Measurements from ENCODE around the gene FSTL5. TPM values are rescaled to one million over a fixed set of nuclear protein-coding genes. Genes with fewer than 3 reads are reported as not detected.

FSTL5 gene
- total RNA-seq, 1 donor from 2014 or later, result not detected

DNA sequence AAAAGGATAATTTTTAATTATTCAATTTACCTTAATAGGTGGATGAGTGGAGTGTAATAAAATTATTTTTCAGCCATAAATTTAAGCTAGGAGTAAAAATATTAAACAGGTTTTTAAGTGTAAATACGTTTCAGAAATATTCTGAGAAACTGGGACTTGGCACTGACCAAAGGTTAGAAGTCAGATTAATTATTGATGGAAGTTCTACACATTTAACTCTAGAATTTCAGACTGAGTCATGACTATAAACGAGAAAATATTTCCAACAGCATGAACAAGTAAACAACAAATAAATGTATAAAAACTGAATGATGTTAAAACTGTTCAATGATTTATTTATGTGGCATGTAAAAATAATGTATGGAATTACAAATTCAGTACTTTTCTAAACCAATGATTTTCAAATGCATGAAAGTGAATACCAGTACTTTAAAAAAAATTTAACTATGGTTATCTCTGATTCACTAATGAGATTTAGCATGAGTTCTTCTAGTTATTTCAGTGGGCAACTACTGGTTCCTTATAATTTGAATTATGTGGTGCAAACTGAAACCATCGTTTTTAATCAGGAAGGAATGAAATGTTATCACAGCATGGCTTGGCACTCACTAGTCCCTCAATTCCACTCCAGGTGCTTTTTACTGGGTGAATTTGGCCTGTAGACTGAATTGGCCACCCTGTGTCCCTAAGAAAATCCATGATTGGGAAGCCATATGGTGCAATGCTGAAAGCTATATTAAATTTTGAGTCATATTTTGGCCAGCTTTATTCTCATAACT lies 244.2 kb downstream of the FSTL5 start:
- H3K36me3 Mint-ChIP-seq (ENCODE audit: low read depth), result no peaks in the 10 kb centered on the region
- DNase-seq (ENCODE audit: low spot score), result no peak
- no peak overlapping the region for H3K4me3 Mint-ChIP-seq (ENCODE audit: low read depth)
- peaks cover 3% of the 10 kb centered on the region for H3K9me3 Mint-ChIP-seq
- no peaks in the 10 kb centered on the region for H3K27me3 Mint-ChIP-seq (ENCODE audit: low read depth)
- no peak overlapping the region for H3K27ac Mint-ChIP-seq
- intact Hi-C loops (cut with micrococcal nuclease), result no loop called here
- no peaks in the 10 kb centered on the region for H3K4me1 Mint-ChIP-seq (ENCODE audit: low read depth)

DNA sequence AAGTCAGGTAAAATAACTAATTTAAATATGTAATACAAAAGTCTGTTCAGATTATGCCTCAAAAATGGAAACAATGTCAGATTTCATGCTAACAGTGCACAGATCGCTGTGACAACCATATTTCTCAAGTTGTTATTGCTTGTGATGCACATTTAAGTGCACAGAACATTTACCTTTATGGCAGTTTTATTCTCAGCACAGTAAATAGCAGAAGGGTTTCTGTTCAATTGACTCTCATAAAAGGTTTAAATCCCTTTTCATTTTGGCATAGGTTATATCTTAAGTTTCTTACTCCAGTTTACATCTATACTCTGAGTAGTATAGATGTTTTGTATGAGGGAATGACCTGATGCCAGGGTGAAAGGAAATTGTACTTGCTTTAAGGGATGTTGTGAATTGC lies 247.8 kb downstream of the FSTL5 start:
- no peaks in the 10 kb centered on the region for H3K27me3 Mint-ChIP-seq (ENCODE audit: low read depth)
- peaks cover 14% of the 10 kb centered on the region for H3K9me3 Mint-ChIP-seq
- H3K4me1 Mint-ChIP-seq (ENCODE audit: low read depth), result no peaks in the 10 kb centered on the region
- H3K36me3 Mint-ChIP-seq (ENCODE audit: low read depth), result no peaks in the 10 kb centered on the region
- H3K4me3 Mint-ChIP-seq (ENCODE audit: low read depth), result no peak overlapping the region
- intact Hi-C loops (cut with micrococcal nuclease), result no loop called here
- no peak for DNase-seq (ENCODE audit: low spot score)
- no peak overlapping the region for H3K27ac Mint-ChIP-seq

DNA sequence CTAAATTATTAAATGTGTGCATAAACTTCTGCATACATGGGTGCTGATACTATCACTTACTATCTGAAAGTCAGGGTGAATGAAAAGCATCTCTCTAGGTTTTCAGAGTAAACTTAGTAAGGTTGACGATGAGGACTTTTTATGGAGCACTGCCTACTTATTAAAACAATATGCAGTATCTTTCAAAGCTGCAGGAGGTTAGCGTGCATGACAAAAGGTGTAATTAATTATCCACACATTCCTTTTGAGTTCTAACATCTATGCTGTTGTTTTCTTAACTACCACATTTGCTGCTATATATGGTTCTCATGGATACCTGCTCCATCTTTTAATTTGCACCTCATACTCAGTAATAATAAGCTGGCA lies 256.2 kb downstream of the FSTL5 start:
- no peak for DNase-seq (ENCODE audit: low spot score)
- Mint-ChIP-seq H3K27me3 (ENCODE audit: low read depth) (no peaks in the 10 kb centered on the region), H3K9me3 (peaks cover 9% of the 10 kb centered on the region), H3K4me3 (ENCODE audit: low read depth) (no peak overlapping the region), H3K4me1 (ENCODE audit: low read depth) (no peaks in the 10 kb centered on the region), H3K27ac (no peak overlapping the region), H3K36me3 (ENCODE audit: low read depth) (no peaks in the 10 kb centered on the region)
- intact Hi-C loops (cut with micrococcal nuclease), result no loop called here

DNA sequence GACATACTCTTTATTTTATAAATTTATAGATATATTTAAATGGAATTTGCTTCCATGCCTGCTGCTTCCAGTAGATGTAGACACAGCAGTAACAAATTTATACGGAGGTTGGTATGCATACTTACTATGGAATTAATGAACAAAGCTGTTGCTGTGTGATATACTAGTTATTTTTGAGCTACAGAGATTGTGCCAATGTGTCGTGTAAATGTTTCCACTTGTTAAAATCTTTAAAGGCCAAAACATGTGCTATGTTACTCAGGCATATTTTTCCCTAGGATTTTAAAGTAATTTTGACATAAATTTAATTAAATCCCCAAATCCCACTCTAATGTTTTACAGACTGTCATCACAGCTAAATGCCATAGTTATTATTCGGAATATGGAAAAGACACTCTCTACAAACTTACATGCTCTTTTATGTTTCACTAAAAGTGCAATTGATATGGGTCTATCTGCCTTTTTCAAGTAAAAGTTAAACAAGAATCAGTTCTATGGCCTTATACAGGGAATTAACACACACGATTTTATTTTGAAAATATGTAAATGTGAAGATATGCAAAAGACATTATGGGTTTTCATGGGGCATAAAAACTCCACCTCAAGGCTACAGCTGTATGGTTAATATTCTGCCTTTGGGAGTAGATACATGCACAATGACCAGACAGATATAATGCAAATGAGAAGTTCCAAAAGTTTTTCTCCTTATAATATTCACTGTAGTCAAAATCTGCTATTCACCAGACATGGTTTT lies 256.8 kb downstream of the FSTL5 start:
- no peaks in the 10 kb centered on the region for H3K4me1 Mint-ChIP-seq (ENCODE audit: low read depth)
- intact Hi-C loops (cut with micrococcal nuclease), result no loop called here
- H3K36me3 Mint-ChIP-seq (ENCODE audit: low read depth), result no peaks in the 10 kb centered on the region
- DNase-seq (ENCODE audit: low spot score), result no peak
- H3K27ac Mint-ChIP-seq, result no peak overlapping the region
- H3K9me3 Mint-ChIP-seq, result peaks cover 6% of the 10 kb centered on the region
- H3K27me3 Mint-ChIP-seq (ENCODE audit: low read depth), result no peaks in the 10 kb centered on the region
- H3K4me3 Mint-ChIP-seq (ENCODE audit: low read depth), result no peak overlapping the region

DNA sequence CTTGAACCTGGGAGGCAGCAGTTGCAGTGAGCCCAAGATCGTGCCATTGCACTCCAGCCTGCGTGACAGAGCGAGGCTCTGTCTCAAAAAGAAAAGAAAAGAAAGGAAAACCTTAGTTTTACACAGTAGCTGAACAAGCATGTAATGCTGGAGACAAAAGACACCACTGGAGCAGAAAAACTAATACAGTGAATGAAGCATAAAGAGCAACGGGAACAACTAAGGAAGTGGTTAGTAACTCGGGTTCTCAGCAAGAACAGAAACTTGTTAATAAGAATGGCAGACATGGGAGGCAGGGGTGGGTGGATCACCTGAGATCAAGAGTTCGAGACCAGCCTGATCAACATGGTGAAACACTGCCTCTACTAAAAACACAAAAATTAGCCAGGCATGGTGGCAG lies 263.7 kb downstream of the FSTL5 start:
- Mint-ChIP-seq H3K9me3 (peaks cover 5% of the 10 kb centered on the region), H3K4me3 (ENCODE audit: low read depth) (no peak overlapping the region), H3K27me3 (ENCODE audit: low read depth) (no peaks in the 10 kb centered on the region)

DNA sequence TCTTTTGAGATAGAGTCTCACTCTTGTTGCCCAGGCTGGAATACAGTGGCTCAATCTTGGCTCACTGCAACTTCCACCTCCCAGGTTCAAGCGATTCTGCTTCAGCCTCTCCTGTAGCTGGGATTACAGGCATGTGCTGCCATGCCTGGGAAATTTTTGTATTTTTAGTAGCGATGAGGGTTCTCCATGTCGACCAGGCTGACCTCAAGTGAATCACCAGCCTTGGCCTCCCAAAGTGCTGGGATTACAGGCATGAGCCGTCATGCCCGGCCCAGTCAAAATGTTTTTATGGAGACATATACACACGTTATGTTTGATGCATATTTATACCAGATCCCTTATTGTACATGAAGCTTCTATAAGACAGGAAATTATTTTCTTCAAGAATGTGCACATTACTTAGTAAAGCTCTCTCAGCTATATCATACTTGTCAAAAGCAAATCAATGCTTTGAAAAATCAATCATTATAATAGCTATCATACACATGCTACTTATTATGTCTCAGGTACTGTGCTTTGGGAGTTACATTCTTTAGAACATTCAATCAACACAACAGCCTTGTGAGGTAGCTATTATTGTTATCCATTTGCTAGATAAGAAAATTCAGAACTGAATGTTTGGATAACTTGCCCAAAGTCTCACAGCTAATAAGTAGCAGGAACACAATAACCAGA lies 269.2 kb downstream of the FSTL5 start:
- H3K4me3 Mint-ChIP-seq (ENCODE audit: low read depth), result no peak overlapping the region
- H3K4me1 Mint-ChIP-seq (ENCODE audit: low read depth), result no peaks in the 10 kb centered on the region
- no peaks in the 10 kb centered on the region for H3K27me3 Mint-ChIP-seq (ENCODE audit: low read depth)
- H3K27ac Mint-ChIP-seq, result no peak overlapping the region
- intact Hi-C loops (cut with micrococcal nuclease), result no loop called here
- H3K9me3 Mint-ChIP-seq, result peaks cover 5% of the 10 kb centered on the region
- no peaks in the 10 kb centered on the region for H3K36me3 Mint-ChIP-seq (ENCODE audit: low read depth)
- no peak for DNase-seq (ENCODE audit: low spot score)

More for the DNA sequence above, 263.7 kb downstream of the FSTL5 start:
- no peak for DNase-seq (ENCODE audit: low spot score)
- intact Hi-C loops (cut with micrococcal nuclease), result no loop called here
- Mint-ChIP-seq H3K36me3 (ENCODE audit: low read depth) (no peaks in the 10 kb centered on the region), H3K4me1 (ENCODE audit: low read depth) (no peaks in the 10 kb centered on the region), H3K27ac (no peak overlapping the region)

DNA sequence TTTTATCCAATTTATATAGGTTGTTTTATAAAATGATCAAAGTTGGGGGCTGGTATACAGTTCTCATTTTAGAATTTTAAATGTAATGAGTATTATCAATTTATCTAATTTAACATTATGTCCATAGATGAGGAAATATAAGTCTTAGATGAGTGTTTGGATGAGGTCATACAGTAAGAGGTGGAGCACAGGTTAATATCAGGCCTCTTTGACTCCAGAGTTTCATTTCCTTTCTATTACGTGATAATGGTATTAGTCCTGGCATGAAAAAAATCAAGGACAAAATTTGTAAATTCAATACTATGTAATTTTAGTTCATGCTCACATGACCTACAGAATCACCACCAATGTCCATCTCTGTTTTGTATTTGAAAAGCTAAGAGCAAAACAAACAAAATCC lies 269.8 kb downstream of the FSTL5 start:
- Mint-ChIP-seq H3K36me3 (ENCODE audit: low read depth) (no peaks in the 10 kb centered on the region), H3K4me1 (ENCODE audit: low read depth) (no peaks in the 10 kb centered on the region), H3K4me3 (ENCODE audit: low read depth) (no peak overlapping the region), H3K27me3 (ENCODE audit: low read depth) (no peaks in the 10 kb centered on the region), H3K27ac (no peak overlapping the region), H3K9me3 (peaks cover 3% of the 10 kb centered on the region)
- intact Hi-C loops (cut with micrococcal nuclease), result no loop called here
- no peak for DNase-seq (ENCODE audit: low spot score)

DNA sequence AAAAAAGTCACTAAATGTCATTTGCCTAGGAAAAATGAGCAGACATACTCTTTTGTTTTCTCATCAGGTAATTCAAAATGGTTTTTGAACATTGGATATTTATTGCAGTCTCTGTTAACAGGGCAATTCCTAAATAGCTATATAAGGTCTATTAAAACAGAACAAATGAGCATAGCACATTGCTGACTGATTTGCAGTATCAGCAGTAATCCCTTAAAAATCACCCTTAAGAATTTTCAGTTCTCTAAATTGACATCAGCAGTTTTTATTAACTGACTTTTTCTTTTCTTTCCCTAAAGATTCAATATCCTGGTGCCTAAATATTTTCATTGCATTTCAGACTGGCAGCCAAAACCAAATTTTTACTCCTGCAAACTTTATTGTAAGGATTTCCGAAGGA lies 270.2 kb downstream of the FSTL5 start:
- Mint-ChIP-seq H3K9me3 (no peaks in the 10 kb centered on the region), H3K4me1 (ENCODE audit: low read depth) (no peaks in the 10 kb centered on the region), H3K27me3 (ENCODE audit: low read depth) (no peaks in the 10 kb centered on the region), H3K36me3 (ENCODE audit: low read depth) (no peaks in the 10 kb centered on the region), H3K4me3 (ENCODE audit: low read depth) (no peak overlapping the region), H3K27ac (no peak overlapping the region)
- DNase-seq (ENCODE audit: low spot score), result no peak
- intact Hi-C loops (cut with micrococcal nuclease), result no loop called here

DNA sequence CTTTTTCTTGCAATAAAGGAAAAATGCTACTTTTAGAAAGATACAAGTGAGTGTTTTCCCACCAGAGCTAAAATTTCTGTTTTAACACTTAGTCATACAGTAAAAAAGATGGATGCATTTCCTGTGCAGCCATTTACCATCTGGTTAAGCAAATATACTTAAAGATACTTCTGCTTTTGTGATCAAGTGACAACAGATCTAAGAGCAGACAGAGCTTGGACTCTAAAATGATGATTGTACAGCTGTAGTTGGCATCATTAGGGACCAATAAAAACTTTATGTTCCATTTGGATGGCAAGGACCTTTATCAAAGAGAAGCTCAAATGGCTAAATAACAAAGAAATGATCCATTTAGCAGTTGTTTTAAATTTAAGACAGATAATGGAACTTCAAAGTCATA lies 270.8 kb downstream of the FSTL5 start:
- Mint-ChIP-seq H3K27ac (no peak overlapping the region), H3K27me3 (ENCODE audit: low read depth) (no peaks in the 10 kb centered on the region), H3K36me3 (ENCODE audit: low read depth) (no peaks in the 10 kb centered on the region), H3K9me3 (no peaks in the 10 kb centered on the region), H3K4me3 (ENCODE audit: low read depth) (no peak overlapping the region), H3K4me1 (ENCODE audit: low read depth) (no peaks in the 10 kb centered on the region)
- no peak for DNase-seq (ENCODE audit: low spot score)
- intact Hi-C loops (cut with micrococcal nuclease), result no loop called here

DNA sequence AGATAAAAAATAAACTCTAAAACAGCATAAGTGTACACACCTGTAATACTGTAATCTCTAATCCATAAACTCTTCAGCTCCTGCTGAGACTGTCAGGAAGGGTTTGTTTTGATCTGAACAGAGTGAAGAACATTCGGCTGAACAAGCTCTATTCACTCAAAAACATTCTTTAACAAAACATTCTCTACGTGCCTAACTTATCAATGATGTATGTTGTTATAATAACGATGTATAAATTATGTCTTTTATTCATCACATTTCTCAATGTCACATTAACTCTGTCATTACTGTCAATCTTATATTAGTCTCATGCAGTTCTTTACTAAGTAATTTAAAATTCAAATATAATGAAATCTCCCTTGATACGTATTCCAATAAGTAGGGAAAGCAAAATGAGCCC lies 280.6 kb downstream of the FSTL5 start:
- H3K9me3 Mint-ChIP-seq, result peaks cover 16% of the 10 kb centered on the region
- H3K27me3 Mint-ChIP-seq (ENCODE audit: low read depth), result no peaks in the 10 kb centered on the region
- H3K36me3 Mint-ChIP-seq (ENCODE audit: low read depth), result no peaks in the 10 kb centered on the region
- H3K27ac Mint-ChIP-seq, result no peak overlapping the region
- DNase-seq (ENCODE audit: low spot score), result no peak
- intact Hi-C loops (cut with micrococcal nuclease), result no loop called here
- H3K4me3 Mint-ChIP-seq (ENCODE audit: low read depth), result no peak overlapping the region
- no peaks in the 10 kb centered on the region for H3K4me1 Mint-ChIP-seq (ENCODE audit: low read depth)

DNA sequence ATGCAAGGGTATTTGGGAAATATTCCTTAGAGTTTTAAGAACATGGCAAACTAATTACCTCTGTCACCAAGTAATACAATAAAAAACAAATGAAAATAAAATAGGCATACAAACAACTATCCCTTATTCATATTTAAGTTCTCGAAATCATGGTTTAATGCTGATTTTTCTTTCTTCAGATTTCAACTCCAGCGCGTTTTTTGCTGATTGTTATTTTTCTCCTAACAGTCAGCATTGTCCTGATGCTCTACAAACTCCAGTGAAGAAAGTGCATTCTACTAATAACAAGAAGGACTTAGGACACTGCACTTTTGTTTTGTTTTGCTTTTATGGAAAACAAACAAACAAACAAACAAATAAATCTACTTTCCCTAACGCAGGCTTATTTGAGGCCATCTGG lies 282.4 kb downstream of the FSTL5 start:
- no peaks in the 10 kb centered on the region for H3K4me1 Mint-ChIP-seq (ENCODE audit: low read depth)
- no peak for DNase-seq (ENCODE audit: low spot score)
- no peaks in the 10 kb centered on the region for H3K36me3 Mint-ChIP-seq (ENCODE audit: low read depth)
- H3K4me3 Mint-ChIP-seq (ENCODE audit: low read depth), result no peak overlapping the region
- no peaks in the 10 kb centered on the region for H3K27me3 Mint-ChIP-seq (ENCODE audit: low read depth)
- H3K9me3 Mint-ChIP-seq, result peaks cover 8% of the 10 kb centered on the region
- intact Hi-C loops (cut with micrococcal nuclease), result no loop called here
- no peak overlapping the region for H3K27ac Mint-ChIP-seq

DNA sequence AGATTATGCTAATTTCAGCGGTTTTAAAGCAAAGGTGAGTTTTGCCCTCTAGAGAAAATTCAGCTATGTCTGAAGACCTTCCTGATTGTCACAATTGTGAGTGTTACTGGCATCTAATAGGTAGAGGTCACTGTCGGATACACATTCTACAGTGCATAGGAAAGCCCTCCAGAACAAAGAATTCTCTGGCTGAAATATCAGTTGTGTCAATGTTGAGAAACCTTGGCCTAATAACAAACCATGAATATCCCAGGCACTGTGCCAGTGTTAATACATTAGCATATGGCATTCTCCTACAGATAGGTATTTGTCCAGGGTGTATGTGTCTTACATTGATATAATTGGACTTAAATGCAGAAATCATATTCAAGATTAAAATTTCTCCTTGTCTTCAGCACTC lies 294.3 kb downstream of the FSTL5 start:
- Mint-ChIP-seq H3K27ac (no peak overlapping the region), H3K27me3 (ENCODE audit: low read depth) (no peaks in the 10 kb centered on the region), H3K4me3 (ENCODE audit: low read depth) (no peak overlapping the region), H3K9me3 (peaks cover 16% of the 10 kb centered on the region), H3K36me3 (ENCODE audit: low read depth) (no peaks in the 10 kb centered on the region), H3K4me1 (ENCODE audit: low read depth) (no peaks in the 10 kb centered on the region)
- DNase-seq (ENCODE audit: low spot score), result no peak
- intact Hi-C loops (cut with micrococcal nuclease), result no loop called here

DNA sequence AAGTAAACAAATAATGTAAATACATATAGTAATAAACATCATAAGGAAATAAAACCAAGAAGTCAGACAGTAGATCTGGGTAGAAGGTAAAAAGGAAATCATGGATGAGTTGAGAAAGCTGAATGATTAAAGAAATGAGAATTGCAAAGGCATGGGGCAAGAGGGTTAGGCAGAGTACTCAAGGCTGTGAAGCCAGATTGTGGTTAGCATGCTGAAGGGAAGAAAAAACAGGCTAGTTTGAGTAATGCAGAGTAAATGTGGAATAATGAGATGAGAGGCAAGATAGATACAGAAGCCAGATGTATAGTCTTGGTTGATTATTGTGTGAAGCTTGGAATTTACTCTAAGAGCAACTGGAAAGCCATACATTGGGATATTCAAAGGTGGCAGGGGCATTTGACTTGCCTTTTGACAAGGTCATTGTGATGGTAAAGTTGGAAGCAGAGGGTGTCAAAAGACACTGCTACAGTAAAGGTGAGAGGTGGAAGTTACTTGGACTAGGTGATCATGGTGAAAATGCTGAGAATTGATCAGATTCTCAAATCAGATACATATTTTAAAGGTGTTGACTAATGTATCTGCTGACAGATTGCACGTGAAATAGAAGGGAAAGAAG lies 307.0 kb downstream of the FSTL5 start:
- Mint-ChIP-seq H3K36me3 (ENCODE audit: low read depth) (no peaks in the 10 kb centered on the region), H3K4me1 (ENCODE audit: low read depth) (no peaks in the 10 kb centered on the region), H3K9me3 (peaks cover 18% of the 10 kb centered on the region), H3K4me3 (ENCODE audit: low read depth) (no peak overlapping the region), H3K27me3 (ENCODE audit: low read depth) (no peaks in the 10 kb centered on the region), H3K27ac (no peak overlapping the region)
- no peak for DNase-seq (ENCODE audit: low spot score)
- intact Hi-C loops (cut with micrococcal nuclease), result no loop called here
